Measurements from ENCODE around the gene MEGF11.

- TF ChIP-seq CTCF (IDR thresholded peaks at IDR 0.05) (no peak), POLR2A (IDR thresholded peaks at IDR 0.05) (no peak), EP300 (IDR thresholded peaks at IDR 0.05) (no peak)
These were observed 122.3 kb downstream of the MEGF11 start for GRCh38 chr15:66131200-66131599.
